Smooth muscle cell (in vitro differentiated cells): Measurements from ENCODE around the gene SGMS1. TPM values are rescaled to one million over a fixed set of nuclear protein-coding genes. Genes with fewer than 3 reads are reported as not detected.

Experiments
- DNase-seq: peaks from one replicate; lab custom pipeline; 2025; ENCODE audit not compliant: unreplicated experiment; lab: John Stamatoyannopoulos, UW
- H2AFZ ChIP-seq: fragments of 200-600 bp; sonication (generic); 2 replicates; pipeline ENCODE4 v1.6.0; 2016; ENCODE audit warnings: antibody characterized with exemption, low read depth, mild to moderate bottlenecking
- H3F3A ChIP-seq: fragments of 200-600 bp; sonication (generic); 2 replicates; pipeline ENCODE4 v1.6.0; 2017; ENCODE audit warnings: antibody characterized with exemption, low read depth
- H3K27ac ChIP-seq: fragments of 200-600 bp; sonication (generic); 2 replicates; pipeline ENCODE4 v1.5.1; 2016; ENCODE audit warnings: low read depth, mild to moderate bottlenecking
- H3K27me3 ChIP-seq: fragments of 200-600 bp; sonication (generic); 2 replicates; pipeline ENCODE4 v1.6.1; 2016; ENCODE audit warnings: low read depth, mild to moderate bottlenecking
- H3K36me3 ChIP-seq: fragments of 200-600 bp; sonication (generic); 2 replicates; pipeline ENCODE4 v1.5.1; 2016; ENCODE audit warnings: low read depth
- H3K4me1 ChIP-seq: fragments of 200-600 bp; sonication (generic); 2 replicates; pipeline ENCODE4 v1.5.1; 2016; ENCODE audit warnings: low read depth
- H3K4me2 ChIP-seq: fragments of 200-600 bp; sonication (generic); 2 replicates; pipeline ENCODE4 v1.6.0; 2016; ENCODE audit warnings: mild to moderate bottlenecking
- H3K4me3 ChIP-seq: fragments of 200-600 bp; sonication (generic); 2 replicates; pipeline ENCODE4 v1.5.1; 2016; ENCODE audit warnings: mild to moderate bottlenecking
- H3K79me2 ChIP-seq: fragments of 200-600 bp; sonication (generic); 2 replicates; pipeline ENCODE4 v1.6.0; 2016; ENCODE audit warnings: low read depth, mild to moderate bottlenecking
- H3K9ac ChIP-seq: fragments of 200-600 bp; sonication (generic); 2 replicates; pipeline ENCODE4 v1.6.0; 2016; ENCODE audit warnings: low read depth
- H3K9me3 ChIP-seq: fragments of 200-600 bp; sonication (generic); replicated peaks from 2 replicates; pipeline ENCODE4 v1.5.1; 2016; ENCODE audit warnings: low read depth
- H4K20me1 ChIP-seq: fragments of 200-600 bp; sonication (generic); 2 replicates; pipeline ENCODE4 v1.6.0; 2016; ENCODE audit warnings: low read depth
- CTCF ChIP-seq: fragments of 200-600 bp; sonication (generic); IDR thresholded peaks from 2 replicates; pipeline ENCODE4 v1.5.1; 2017; ENCODE audit warnings: borderline replicate concordance, mild to moderate bottlenecking, antibody characterized with exemption; ENCODE audit not compliant: insufficient read depth, poor library complexity, severe bottlenecking
- WGBS: methylation state at CpG from one replicate; pipeline ENCODE4 v1.1.7; 2016; ENCODE audit warnings: low lambda C conversion rate; 5-methylcytosine and 5-hydroxymethylcytosine counted together
- polyA plus RNA-seq: library from polyadenylated mRNA; unstranded; fragments of >200 nt; fragmentation: Nextera tagmentation; extraction: Ambion mirVana; gene quantifications from 2 replicates; pipeline ENCODE4 v1.2.1, GENCODE V29; 2016
- total RNA-seq: library from RNA; depleted of rRNA; stranded (reverse); fragments of >200 nt; gene quantifications from 2 replicates; pipeline ENCODE4 v1.2.3, GENCODE V29; 2014

SGMS1 gene
- total and polyA plus RNA-seq, 2 experiments from 2014 or later, result 4.0 to 14.3 TPM

DNA sequence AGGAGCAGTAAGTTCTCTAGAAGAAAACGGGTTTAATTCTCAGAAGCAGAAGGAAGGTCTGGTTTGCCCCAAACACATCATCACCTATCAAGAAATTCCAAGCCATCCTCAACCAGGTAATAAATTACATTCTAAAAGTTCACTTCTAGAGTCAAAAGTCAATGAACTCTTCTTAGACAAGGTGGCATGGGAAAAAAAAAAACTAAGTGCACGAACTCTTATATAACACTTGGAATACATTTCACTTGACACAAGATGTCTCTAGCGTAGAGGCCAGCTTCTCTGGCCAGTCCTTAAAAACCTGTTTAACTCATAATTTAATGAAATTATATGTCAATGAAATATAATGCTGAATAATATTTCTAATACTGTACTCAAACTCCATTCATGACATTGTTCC lies 200.3 kb downstream of the SGMS1 start:
- no peaks in the 10 kb centered on the region for H3K9me3 ChIP-seq
- H4K20me1 ChIP-seq, result no peaks in the 10 kb centered on the region
- H3K9ac ChIP-seq, result no peak overlapping the region
- TF ChIP-seq CTCF, result no peak
- no peaks in the 10 kb centered on the region for H3F3A ChIP-seq
- DNase-seq, result no peak
- H3K27ac ChIP-seq, result no peak overlapping the region
- no peaks in the 10 kb centered on the region for H3K27me3 ChIP-seq
- no peak overlapping the region for H2AFZ ChIP-seq
- H3K4me1 ChIP-seq, result peaks cover 6% of the 10 kb centered on the region
- no peaks in the 10 kb centered on the region for H3K36me3 ChIP-seq
- WGBS, result 98% methylated on average over 3 of the region's 3 CpGs
- no peaks in the 10 kb centered on the region for H3K79me2 ChIP-seq
- no peak overlapping the region for H3K4me2 ChIP-seq
- H3K4me3 ChIP-seq, result no peak overlapping the region

- no peak overlapping the region for H3K4me3 ChIP-seq
- H3K9ac ChIP-seq, result no peak overlapping the region
- 76% methylated on average over 4 of the region's 4 CpGs for WGBS
- no peaks in the 10 kb centered on the region for H3F3A ChIP-seq
- DNase-seq, result no peak
- H4K20me1 ChIP-seq, result no peaks in the 10 kb centered on the region
- H3K9me3 ChIP-seq, result no peaks in the 10 kb centered on the region
- H3K4me1 ChIP-seq, result peaks cover 7% of the 10 kb centered on the region
- H3K79me2 ChIP-seq, result no peaks in the 10 kb centered on the region
- no peaks in the 10 kb centered on the region for H3K27me3 ChIP-seq
- TF ChIP-seq CTCF, result no peak
- H3K36me3 ChIP-seq, result no peaks in the 10 kb centered on the region
- H3K4me2 ChIP-seq, result no peak overlapping the region
- no peak overlapping the region for H3K27ac ChIP-seq
- no peak overlapping the region for H2AFZ ChIP-seq
Measured at GRCh38 chr10:50422259-50422658, 201.5 kb downstream of the SGMS1 start.

- no peak overlapping the region for H3K4me3 ChIP-seq
- H3K4me1 ChIP-seq, result peaks cover 7% of the 10 kb centered on the region
- H4K20me1 ChIP-seq, result no peaks in the 10 kb centered on the region
- H3K79me2 ChIP-seq, result no peaks in the 10 kb centered on the region
- DNase-seq, result no peak
- H3K36me3 ChIP-seq, result no peaks in the 10 kb centered on the region
- 77% methylated on average over 6 of the region's 6 CpGs for WGBS
- no peak overlapping the region for H2AFZ ChIP-seq
- H3K27ac ChIP-seq, result no peak overlapping the region
- no peak overlapping the region for H3K4me2 ChIP-seq
- H3K9ac ChIP-seq, result no peak overlapping the region
- no peaks in the 10 kb centered on the region for H3K27me3 ChIP-seq
- H3K9me3 ChIP-seq, result no peaks in the 10 kb centered on the region
- TF ChIP-seq CTCF, result peak; percentile 49
- no peaks in the 10 kb centered on the region for H3F3A ChIP-seq
Measured at GRCh38 chr10:50421026-50421719, 202.6 kb downstream of the SGMS1 start.

GRCh38 chr10:50420196-50420595 lies 203.6 kb downstream of the SGMS1 start:
- no peak overlapping the region for H3K27ac ChIP-seq
- no peak for TF ChIP-seq CTCF
- H3F3A ChIP-seq, result no peaks in the 10 kb centered on the region
- H3K9ac ChIP-seq, result no peak overlapping the region
- H3K79me2 ChIP-seq, result no peaks in the 10 kb centered on the region
- peaks cover 7% of the 10 kb centered on the region for H3K4me1 ChIP-seq
- H2AFZ ChIP-seq, result no peak overlapping the region
- no peak overlapping the region for H3K4me3 ChIP-seq
- H3K9me3 ChIP-seq, result no peaks in the 10 kb centered on the region
- no peaks in the 10 kb centered on the region for H3K27me3 ChIP-seq
- WGBS, result 77% methylated on average over 6 of the region's 6 CpGs
- H4K20me1 ChIP-seq, result no peaks in the 10 kb centered on the region
- no peaks in the 10 kb centered on the region for H3K36me3 ChIP-seq
- no peak for DNase-seq
- H3K4me2 ChIP-seq, result no peak overlapping the region
